Stimulated activated CD8-positive, alpha-beta memory T cell treated with anti-CD3 and anti-CD28 coated beads, Interleukin-4, amount 100 ng/mL, for 1 hour (primary cell): ENCODE data around the gene IRAG1.
"Not testable (repeated sequence)": the region's sequence is repeated elsewhere in the genome, so short reads cannot be mapped to it uniquely, and the experiment has no call there.

Experiments used
- DNase-seq, 2 donors: peaks; one replicate each; pipeline ENCODE4 v3.0.0-alpha.2; 2020; ENCODE audit warnings: low read depth in 2 of 2, low spot score in 1 of 2

IRAG1 gene

DNA sequence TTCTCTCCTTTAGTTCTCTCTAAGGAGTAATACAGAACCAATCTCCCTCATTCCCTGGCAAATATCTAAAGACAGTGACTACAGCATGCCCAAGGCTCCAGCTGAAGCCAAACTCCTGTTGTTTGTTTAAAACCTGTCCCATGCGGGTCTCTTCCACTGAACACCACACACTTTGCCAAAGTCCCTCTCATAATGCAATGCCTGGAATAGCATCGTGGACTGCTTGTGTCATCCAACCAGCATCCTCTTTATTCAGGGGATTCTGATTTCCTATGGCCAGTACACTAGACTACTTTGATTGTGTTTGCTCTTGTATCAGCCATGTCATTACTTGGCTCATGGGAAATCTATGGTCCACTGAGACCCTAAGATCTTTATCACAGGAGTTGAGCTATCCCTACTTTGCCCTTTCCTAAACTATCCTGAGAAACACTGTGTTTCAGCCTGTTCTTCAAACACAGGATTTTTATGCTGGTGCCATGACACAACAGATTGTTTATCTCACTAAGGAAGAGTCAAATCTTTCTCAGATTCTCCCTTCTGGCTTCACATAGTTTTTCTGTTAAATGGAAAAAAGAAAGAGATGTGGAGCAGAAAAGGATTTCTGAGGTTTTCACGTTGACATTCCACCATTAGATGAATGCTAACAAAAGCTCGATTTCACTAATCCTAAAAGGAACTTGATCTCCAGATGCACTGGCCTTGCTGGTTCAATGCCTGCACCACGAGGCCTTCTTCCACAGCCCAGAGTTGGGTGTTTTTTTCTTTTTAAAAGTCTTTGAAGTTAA is 15.9 kb upstream of the IRAG1 start:
- DNase-seq: no peak

DNA sequence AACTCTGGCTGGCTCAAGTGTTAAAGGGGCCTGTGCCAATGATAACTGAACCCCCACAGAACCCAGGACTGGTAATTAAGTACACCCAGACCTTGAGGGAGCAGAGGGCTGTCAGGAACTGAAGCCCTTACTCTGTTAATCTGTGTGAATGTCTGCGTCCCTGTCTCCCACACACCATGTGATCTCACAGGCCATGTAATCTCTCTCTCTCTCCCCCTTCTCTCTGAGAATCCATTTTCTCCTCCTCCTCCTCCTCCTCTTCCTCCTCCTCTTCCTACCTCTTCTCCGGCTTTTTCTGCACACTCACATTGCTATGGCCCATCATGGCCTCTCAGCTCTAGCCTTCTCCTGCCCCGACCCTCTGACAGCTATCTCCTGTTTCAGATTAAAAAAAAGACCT is 14.6 kb upstream of the IRAG1 start:
- DNase-seq: no peak

DNA sequence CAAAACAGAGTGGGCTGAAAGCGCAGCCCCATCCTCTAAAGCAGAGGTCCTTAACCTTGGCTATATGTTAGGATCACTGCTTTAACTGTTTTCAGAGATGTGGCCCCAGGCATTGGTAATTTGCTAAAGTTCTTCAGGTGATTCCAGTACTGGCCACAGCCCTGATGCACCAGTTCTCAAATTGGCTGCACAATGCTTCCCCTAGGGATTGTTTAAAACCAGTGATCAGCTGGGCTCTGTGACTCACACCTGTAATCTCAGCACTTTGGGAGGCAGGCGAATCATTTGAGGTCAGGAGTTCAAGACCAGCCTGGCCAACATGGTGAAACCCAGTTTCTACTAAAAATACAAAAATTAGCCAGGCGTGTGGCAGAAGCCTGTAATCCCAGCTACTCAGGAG is 8.4 kb upstream of the IRAG1 start:
- DNase-seq: no peak

DNA sequence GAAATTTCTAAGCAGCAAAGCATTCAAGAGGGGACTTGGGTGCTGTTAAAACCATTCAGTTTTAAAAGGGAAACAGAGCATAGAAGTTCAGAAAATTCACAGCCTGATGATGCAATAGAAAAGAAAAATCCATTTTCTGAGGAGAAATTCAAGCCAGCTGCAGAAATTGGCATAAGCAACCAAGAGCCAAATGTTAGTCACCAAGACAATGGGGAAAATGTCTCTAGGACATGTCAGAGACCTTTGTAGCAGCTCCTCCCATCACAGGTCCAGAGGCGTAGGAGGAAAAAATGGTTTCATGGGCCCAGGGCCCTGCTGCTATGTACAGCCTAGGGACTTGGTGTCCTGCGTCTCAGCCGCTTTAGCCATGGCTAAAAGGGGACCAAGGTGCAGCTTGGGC is 5.5 kb upstream of the IRAG1 start:
- no peak for DNase-seq

DNA sequence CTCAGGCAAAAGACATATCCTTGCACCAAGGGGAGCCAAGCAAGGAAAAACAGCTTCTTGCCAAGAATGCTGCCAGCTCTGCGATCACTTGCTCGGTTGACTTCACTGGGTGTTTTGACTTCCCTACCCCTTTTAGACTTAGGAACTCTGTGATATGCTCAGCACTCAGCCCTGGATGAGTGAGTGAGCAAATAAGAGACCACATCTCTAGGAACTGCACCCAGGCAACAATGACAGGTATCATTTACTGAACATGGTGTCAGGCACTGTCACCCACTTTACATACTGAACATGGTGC is 3.7 kb upstream of the IRAG1 start:
- DNase-seq: no peak

DNA sequence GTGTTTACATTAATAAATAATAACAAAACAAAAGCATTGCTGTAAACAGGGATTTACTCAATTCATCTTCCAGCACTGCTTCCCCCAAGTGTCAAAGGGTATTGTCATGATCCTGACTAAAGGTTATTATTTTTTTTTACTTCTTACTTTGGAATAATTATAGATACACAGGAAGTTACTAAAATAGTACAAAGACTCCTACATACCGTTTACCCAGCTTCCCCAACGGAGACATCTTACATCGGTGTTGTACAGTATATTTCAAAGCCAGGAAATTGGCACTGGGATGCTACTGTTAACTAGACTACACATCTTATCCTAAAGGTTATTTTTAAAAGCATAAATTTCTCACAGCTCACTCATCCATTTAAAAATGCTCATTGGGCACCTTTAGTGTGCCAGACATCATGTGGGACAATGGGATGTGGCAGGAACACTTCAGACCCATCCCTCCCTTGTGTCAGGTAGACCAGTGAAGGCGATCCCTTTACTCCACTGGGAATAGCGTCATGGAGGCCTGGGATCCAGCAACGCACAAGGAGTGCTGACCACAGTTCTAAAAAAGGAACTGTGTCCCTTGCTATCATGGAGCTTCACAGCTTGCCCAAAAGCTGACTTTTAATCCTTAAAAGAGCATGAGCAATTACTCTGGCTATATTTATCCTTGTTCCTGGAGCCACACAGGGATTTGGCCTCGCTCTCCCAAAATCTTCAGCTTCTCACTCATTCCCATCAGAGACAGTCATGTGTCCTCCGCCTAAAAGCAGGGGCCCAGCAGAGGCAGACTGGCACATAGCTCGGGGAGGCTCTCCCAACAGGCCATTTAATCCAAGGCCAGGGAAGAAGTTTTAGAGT is 3.1 kb upstream of the IRAG1 start:
- DNase-seq: no peak

DNA sequence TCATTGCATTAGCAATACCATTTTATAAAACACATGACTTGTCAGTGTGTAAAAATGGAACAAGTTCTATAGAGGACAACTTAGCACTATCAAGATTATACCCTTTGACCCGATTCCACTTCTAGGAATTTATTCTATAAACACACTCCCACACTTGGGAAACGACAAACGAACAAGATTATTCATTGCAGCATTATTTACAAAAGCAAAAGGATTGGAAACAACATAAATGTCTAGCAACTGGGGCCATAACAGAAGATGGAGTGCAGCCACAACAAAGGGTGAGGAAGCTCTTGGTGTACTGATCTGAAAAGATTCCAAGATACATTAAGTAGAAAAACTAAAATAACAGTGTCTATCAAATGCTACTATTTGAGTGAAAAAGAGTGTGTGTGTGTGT is 2.3 kb upstream of the IRAG1 start:
- no peak for DNase-seq

DNA sequence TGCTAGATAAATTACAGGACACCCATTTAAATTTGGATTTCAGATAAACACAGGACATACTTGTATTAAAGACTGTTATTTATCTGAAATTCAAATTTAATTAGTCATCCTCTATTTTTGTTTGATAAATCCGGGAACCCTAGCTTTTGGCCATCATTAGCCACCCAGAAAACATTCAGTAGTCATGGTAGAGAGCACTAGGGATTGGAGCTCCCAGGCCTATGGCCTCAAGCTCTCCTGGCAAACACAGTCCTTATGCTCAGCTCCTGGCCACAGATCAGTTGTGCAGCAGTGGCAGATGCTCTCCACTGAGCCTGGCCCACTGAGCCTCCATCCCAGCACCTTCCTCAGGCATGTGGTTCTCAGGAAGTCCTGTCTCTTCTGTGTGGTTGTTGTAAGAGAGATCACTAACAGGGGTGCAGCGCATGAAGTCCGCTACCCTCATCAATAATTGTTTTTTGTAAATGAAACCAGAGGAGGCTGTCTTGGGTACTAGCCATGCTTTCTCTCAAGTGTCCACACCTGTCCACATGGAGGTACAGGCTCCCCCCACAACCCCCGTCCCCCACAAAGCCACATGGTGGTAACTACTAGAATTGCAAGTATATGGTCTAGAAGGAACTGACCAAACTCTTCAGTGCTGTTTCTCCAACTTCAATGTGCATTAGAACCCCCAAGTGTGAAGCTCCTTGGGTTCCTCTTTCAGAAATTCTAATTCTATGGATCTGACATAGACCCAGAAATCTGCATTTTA is 1.1 kb upstream of the IRAG1 start:
- no peak for DNase-seq

DNA sequence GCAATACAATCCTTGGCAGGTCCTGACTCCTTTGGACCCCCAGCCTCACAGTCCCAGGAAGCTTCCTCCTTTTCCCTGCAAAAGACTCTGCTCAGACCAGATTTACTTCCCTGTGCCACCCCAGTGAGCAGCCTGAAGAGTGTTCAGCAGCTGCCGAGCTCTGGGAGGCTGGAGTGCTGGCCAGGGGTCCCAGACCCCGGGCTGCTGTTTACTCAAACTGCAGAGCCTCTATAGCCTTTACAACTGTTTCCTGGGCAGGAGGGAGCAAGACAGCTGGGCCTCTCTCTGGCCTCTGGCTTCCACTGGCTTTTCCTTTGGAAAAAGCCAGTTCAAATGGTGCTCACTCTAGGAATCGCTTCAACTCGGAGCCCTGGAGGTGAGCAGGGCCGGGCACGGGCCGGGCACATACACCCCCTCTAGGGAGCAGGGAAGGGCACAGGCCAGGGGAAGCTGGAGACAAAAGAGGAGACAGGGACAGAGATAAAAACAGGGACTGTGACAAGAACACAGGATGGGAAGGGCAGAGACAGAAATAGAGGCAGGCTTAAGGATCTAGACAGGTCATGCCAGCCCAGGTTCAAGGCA is 932 bp downstream of the IRAG1 start:
- no peak for DNase-seq

DNA sequence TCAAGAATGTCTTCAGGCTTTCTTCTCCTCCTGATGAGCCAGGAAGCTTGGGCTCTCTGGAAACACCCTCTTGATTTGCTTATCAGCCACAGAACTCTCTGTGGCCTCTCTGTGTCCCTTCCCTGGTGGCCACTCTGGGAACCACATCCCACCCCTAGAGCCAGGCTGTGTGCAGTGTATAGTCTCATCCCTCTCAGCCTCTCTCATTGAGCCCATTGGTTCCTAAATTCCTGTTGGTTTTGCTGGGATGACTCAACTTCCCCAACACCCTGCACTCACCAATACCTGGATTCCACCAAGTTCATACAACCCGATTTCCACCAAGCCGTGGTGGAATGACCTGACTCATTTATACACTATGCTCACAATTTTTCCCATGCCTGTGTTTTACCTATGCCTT is 5.2 kb downstream of the IRAG1 start:
- DNase-seq: no peak

DNA sequence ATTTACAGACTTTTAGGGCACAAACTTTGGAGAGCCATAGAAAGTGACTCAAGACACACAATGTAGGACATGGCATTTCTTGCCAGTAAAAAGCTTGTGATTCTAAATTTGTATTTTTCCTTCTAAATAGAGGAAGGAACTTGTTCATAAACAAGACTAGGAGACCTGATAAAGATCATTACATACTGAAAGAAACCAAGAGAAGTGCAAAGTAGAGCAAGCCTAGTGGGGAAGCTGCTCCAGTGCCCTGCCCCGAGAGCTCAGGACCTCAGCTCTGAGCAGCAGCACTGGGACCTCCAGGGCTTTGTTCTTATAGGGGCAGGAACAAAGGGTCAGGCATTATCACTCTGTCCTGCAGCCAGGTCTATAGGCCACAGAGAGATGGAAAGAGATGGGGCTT is 7.2 kb downstream of the IRAG1 start:
- no peak for DNase-seq

DNA sequence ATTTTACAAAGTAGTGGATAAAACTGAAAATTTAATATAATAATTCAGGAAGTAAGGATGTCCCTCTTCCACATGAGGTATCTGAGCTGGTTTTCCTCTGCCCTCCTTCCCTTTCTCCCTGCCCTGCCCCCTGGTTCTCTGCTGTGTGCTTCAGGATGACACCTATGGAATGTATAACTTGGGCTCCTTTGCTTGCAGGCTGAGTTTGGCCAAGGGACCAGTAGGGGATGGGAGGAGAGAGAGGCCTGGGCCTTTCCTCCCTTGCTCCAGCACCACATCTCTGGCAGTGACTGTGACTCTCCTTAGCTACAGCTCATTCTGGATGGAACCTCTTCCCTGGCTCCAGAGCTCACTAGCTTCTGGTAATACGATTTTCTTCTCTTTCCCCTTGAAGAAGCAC is 10.1 kb downstream of the IRAG1 start:
- no peak for DNase-seq

DNA sequence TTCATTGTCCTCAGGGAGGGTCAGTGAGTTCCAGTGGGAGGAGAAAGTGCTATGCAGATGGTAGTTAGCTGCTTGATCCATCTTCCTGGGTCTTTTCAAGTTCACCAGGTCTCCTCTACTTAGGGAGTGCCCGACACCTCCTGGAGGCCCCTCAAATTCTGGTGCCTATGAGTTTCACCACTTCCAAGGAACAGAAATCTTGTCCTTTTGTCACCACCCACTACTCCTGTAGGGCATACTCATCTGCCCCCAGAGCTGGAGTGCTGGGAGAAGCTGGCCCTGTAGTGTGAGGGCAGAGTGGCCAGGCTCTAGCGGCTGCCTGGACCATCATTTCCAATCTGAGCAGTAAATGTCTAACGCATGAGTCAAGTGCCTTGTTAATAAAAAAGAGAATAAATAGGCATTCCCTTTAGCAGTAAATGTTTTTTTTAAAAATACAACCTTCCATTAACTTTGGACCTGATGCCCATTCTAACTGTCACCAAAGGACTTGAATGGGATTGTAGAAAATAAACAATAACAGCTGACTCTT is 12.5 kb downstream of the IRAG1 start:
- DNase-seq: no peak

DNA sequence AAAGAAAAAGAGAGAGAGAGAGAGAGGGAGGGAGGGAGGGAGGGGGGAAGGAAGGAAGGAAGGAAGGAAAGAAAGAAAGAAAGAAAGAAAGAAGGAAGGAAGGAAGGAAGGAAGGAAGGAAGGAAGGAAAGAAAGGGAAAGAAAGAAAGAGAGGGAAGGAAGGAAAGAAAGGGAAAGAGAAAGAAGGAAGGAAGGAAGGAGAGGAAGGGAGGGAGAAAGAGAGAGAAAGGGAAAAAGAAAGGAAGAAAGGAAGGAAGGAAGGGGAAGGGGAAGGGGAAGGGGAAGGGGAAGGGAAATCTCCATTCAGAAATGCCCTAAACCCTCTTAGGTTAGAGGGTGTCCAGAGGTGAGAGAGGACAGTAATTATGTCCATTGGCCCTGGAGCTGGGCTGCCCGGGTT is 13.3 kb downstream of the IRAG1 start:
- DNase-seq: not testable (repeated sequence)

DNA sequence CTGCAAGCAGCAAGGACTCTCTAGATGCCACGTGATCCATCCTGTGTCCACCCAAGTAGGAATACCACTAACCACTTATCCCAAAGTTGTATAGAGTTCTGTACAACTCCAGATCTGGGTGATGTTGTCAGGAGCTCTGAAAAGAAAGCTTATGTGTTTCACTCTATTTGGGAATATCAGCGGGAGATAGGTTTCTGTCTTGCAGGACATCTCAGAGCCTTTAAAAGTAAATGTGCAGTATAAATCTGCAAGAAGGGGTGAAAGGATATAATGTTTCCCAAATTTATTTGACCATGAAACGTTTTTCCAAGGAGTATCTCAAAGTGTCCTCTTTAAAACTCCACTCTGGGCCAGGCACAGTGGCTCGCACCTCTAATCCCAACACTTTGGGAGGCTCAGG is 13.9 kb downstream of the IRAG1 start:
- DNase-seq: no peak

DNA sequence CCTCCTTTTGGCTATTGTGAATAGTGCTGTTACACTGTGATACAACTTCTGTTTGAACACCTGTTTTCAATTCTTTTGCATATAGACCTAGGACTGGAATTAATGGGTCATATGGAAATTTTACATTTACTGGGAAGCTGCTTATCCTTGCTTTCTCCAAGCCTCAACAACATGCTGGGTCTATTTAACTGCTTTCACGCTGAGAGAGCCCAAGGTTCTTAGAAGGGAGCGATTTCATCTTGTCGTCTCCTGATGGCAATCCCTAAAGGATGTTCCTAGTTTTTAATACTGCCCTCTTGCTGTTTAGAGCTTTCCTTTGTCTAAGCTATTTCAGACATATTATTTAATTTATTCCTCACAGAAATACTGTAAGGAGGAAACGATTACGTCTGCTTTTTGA is 15.5 kb downstream of the IRAG1 start:
- DNase-seq: no peak

DNA sequence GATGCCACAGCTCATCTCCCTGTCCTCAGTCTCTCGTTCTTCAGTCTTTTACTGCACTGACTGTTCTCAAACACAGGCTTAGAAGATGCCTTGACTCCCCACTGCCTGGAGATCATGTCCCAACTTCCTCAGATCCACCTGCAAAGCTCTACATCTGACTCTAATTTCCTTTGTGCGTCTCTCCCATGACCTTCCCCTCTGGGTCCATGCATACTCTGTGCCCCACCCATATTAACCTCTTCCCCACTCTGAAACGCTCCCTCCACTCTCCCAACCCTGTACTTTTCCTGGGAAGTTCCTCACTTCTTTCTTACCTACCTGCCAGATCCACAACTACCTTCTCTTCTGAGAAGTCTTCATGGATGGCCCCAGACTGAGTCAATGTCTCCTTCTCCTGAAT is 16.6 kb downstream of the IRAG1 start:
- no peak for DNase-seq

DNA sequence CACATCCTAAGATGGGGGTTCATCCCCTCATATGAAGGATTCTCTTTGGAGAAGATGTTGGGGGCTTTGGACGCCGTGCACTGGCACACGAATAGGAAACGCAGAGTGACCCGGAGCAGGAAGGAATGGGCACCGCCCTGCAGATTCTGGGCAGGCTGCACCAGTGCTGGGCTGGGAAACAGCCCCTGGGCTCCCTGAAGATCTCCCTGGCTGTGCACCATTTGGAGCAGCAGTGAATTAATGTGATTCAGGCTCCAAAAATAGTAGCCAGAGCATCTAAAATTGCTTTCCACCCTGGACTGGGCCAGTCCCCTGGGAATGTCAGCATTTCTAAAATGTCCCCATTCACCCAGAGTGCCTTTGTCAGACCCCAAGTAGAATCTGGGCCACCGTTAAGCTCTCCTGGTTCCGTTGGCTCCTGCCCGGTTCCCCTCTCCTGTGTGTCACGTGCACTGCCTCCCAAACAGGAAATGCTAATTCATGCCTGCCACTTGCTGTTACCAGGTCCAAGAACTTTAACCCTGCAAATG is 18.6 kb downstream of the IRAG1 start:
- DNase-seq: no peak

DNA sequence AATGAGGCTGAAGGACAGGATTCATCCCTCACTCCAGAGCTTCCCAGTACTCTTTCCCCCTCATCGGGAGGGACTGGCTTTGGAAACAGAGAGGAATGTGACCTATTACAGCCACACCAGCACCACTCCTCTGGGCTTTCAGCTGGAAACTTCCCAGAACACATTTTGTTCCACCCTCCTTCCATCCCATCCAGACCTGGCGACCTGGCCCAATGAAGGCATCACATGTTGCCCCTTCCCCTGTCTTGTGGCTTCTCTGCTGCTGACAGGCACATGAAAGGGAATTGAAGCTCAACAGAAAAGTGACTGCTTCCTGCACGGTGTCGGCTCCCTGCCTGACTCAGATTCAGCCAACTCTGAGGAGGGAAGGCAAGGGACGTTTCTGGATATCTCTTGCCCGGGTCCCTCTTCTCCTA is 19.1 kb downstream of the IRAG1 start:
- no peak for DNase-seq

DNA sequence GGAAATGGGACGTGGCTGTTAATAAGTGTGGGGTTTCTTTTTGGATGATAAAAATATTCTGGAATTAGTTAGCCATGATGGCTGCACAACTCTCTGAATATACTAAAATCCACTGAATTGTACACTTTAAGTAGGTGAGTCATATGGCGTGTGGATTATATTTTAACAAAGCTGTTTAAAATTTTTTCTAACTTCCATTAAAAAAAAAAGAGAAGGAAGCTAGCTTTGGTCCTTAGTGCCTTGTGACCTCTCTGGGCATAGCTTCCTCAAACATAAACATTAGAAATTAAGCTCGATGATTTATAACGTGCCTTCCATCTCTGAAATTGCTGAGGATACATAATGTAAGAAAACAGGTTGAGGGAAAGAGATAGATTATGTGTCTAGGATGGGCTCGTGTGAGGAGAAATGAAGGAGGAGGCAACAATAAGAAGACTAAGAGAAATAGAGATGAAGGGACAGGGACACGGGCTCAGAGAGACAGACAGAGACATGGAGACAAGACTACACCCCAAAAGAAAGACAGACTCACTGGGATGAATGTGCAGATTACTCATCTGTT is 20.0 kb downstream of the IRAG1 start:
- DNase-seq: no peak

DNA sequence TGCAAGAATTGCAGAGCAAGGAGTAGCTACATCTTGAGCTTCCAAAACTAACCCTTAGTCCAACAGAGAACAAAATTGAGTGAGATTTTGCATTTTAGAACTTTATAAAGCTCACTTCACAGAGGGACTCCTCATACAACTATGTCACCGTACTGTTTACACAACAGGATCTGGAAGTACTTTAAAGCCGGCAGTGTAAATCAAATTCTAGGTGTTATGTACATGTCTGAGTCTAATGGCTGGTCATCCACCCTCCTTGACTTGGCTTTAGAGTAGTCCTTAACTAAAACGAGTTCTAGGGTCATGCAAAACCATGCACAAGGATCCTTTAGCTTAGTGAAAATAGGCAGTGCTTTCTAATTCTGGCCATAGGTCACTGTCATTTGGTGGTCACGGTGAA is 23.5 kb downstream of the IRAG1 start:
- DNase-seq: no peak
